ENCODE results near the gene CD160. TPM values are rescaled to one million over a fixed set of nuclear protein-coding genes. Genes with fewer than 3 reads are reported as not detected.

The CD160 gene
- total RNA-seq, 1 experiment from 2014 or later: not detected

- no peaks in the 10 kb centered on the region for H4K20me1 ChIP-seq (ENCODE audit: insufficient read depth)
- H3K4me1 ChIP-seq (replicated peaks; ENCODE audit: insufficient read depth): no peaks in the 10 kb centered on the region
- no peaks in the 10 kb centered on the region for H3K9me3 ChIP-seq (ENCODE audit: insufficient read depth, low read depth)
- no peaks in the 10 kb centered on the region for H3K9me2 ChIP-seq (ENCODE audit: insufficient read depth)
- H3K79me2 ChIP-seq (ENCODE audit: low read depth): no peaks in the 10 kb centered on the region
- DNase-seq: no peak
- H3F3A ChIP-seq (ENCODE audit: insufficient read depth, low read depth): peaks cover 14% of the 10 kb centered on the region; the same call in 1 of the 2 replicates
- H2AFZ ChIP-seq: no peak overlapping the region
- no peak overlapping the region for H3K4me3 ChIP-seq
- no peak overlapping the region for H3K27ac ChIP-seq
- TF ChIP-seq EZH2 (IDR thresholded peaks at IDR 0.05; ENCODE audit: low read depth): no peak
- TF ChIP-seq CTCF (conservative IDR thresholded peaks at IDR 0.05): no peak
- H3K4me2 ChIP-seq: no peak overlapping the region
- intact Hi-C loops (cut with micrococcal nuclease; ENCODE audit: unreplicated experiment): no loop called here
- ChIA-PET POLR2A (ENCODE audit: unreplicated experiment) (interaction anchor here (0.7 kb wide), 1 partner anchor 109 kb away, joined by 5 read pairs; no protein-coding TSS in a partner anchor), CTCF (no interaction called here)
- BruUV-seq (replicated peaks): no TSS peak
- H3K27me3 ChIP-seq (ENCODE audit: insufficient read depth, low read depth): no peaks in the 10 kb centered on the region
- H3K36me3 ChIP-seq (ENCODE audit: low read depth): peaks cover 20% of the 10 kb centered on the region; the same call in 1 of the 2 replicates
Measured at GRCh38 chr1:145771056-145771455, 51.8 kb downstream of the CD160 start.

GRCh38 chr1:145773423-145773822, 54.1 kb downstream of the CD160 start:
- Histone ChIP-seq H3K9me2 (ENCODE audit: insufficient read depth) (no peaks in the 10 kb centered on the region), H4K20me1 (ENCODE audit: insufficient read depth) (no peaks in the 10 kb centered on the region), H3K27me3 (ENCODE audit: insufficient read depth, low read depth) (no peaks in the 10 kb centered on the region), H3K4me3 (no peak overlapping the region), H3K27ac (0 out of 2 replicates have a peak overlapping the region, but pooled peaks have one; percentile 25), H3F3A (ENCODE audit: insufficient read depth, low read depth) (peaks cover 14% of the 10 kb centered on the region; the same call in 1 of the 2 replicates), H3K4me2 (no peak overlapping the region), H3K4me1 (replicated peaks; ENCODE audit: insufficient read depth) (no peaks in the 10 kb centered on the region), H2AFZ (no peak overlapping the region), H3K36me3 (ENCODE audit: low read depth) (peaks cover 27% of the 10 kb centered on the region; the same call in 1 of the 2 replicates), H3K79me2 (ENCODE audit: low read depth) (no peaks in the 10 kb centered on the region), H3K9me3 (ENCODE audit: insufficient read depth, low read depth) (no peaks in the 10 kb centered on the region)
- intact Hi-C loops (cut with micrococcal nuclease; ENCODE audit: unreplicated experiment): no loop called here
- no TSS peak for BruUV-seq (replicated peaks)
- no peak for DNase-seq
- POLR2A ChIA-PET (ENCODE audit: unreplicated experiment): no interaction called here
- TF ChIP-seq CTCF (conservative IDR thresholded peaks at IDR 0.05) (no peak), EZH2 (IDR thresholded peaks at IDR 0.05; ENCODE audit: low read depth) (no peak)
- CTCF ChIA-PET: interaction anchor here (0.7 to 1.0 kb wide), 3 partner anchors 33 to 119 kb away, joined by 3 read pairs; no protein-coding TSS in a partner anchor

GRCh38 chr1:145777357-145778145, 58.3 kb downstream of the CD160 start:
- Histone ChIP-seq H3K27me3 (ENCODE audit: insufficient read depth, low read depth) (no peaks in the 10 kb centered on the region), H2AFZ (no peak overlapping the region), H3K4me3 (no peak overlapping the region), H3K4me1 (replicated peaks; ENCODE audit: insufficient read depth) (peaks cover 21% of the 10 kb centered on the region), H3K27ac (no peak overlapping the region), H4K20me1 (ENCODE audit: insufficient read depth) (no peaks in the 10 kb centered on the region), H3K36me3 (ENCODE audit: low read depth) (0 out of 2 replicates have a peak, but pooled peaks cover 14% of the 10 kb centered on the region), H3K9me3 (ENCODE audit: insufficient read depth, low read depth) (no peaks in the 10 kb centered on the region), H3K79me2 (ENCODE audit: low read depth) (no peaks in the 10 kb centered on the region), H3F3A (ENCODE audit: insufficient read depth, low read depth) (peaks cover 28% of the 10 kb centered on the region), H3K4me2 (no peak overlapping the region), H3K9me2 (ENCODE audit: insufficient read depth) (no peaks in the 10 kb centered on the region)
- DNase-seq: no peak
- intact Hi-C loops (cut with micrococcal nuclease; ENCODE audit: unreplicated experiment): no loop called here
- CTCF ChIA-PET: no interaction called here
- no peak for TF ChIP-seq EZH2 (IDR thresholded peaks at IDR 0.05; ENCODE audit: low read depth)
- TF ChIP-seq CTCF (conservative IDR thresholded peaks at IDR 0.05): no peak
- no TSS peak for BruUV-seq (replicated peaks)
- POLR2A ChIA-PET (ENCODE audit: unreplicated experiment): no interaction called here
